Activated T-helper 9 cell treated with anti-CD3 and anti-CD28 coated beads, Interleukin-2, amount 50 U/mL, for 16 hours (primary cell): ENCODE measurements around the gene AKAP5.

ENCODE experiments used
- DNase-seq: peaks from one replicate; pipeline ENCODE4 v3.0.0-alpha.2; 2020; ENCODE audit warnings: low read depth

AKAP5 gene

GRCh38 chr14:64465191-64465822, at the start of gene AKAP5:
Gene AKAP5, plus strand, starts transcription at chr14:64465499. Its CDS starts 2,896 bp downstream, at chr14:64468395.
- DNase-seq: peak; percentile 56

- no peak for DNase-seq
These were observed 48.9 kb upstream of the AKAP5 start for GRCh38 chr14:64416348-64416932.

- no peak for DNase-seq
These were observed 48.1 kb upstream of the AKAP5 start for GRCh38 chr14:64417055-64417770.

GRCh38 chr14:64417771-64418125, 47.6 kb upstream of the AKAP5 start:
- no peak for DNase-seq

GRCh38 chr14:64419003-64419402, 46.3 kb upstream of the AKAP5 start:
- no peak for DNase-seq

GRCh38 chr14:64421166-64421565, 44.1 kb upstream of the AKAP5 start:
- no peak for DNase-seq

- no peak for DNase-seq
These were observed 43.3 kb upstream of the AKAP5 start for GRCh38 chr14:64422005-64422404.

GRCh38 chr14:64422756-64423155, 42.5 kb upstream of the AKAP5 start:
- no peak for DNase-seq

- DNase-seq: no peak
These were observed 41.3 kb upstream of the AKAP5 start for GRCh38 chr14:64423987-64424386.

GRCh38 chr14:64434528-64434927, 30.8 kb upstream of the AKAP5 start:
- no peak for DNase-seq

- DNase-seq: no peak
These were observed 27.0 kb upstream of the AKAP5 start for GRCh38 chr14:64438181-64438841.

- no peak for DNase-seq
These were observed 26.2 kb upstream of the AKAP5 start for GRCh38 chr14:64439141-64439540.

- no peak for DNase-seq
These were observed 24.8 kb upstream of the AKAP5 start for GRCh38 chr14:64440494-64440893.

GRCh38 chr14:64442300-64442988, 22.9 kb upstream of the AKAP5 start:
- DNase-seq: no peak

- DNase-seq: no peak
These were observed 21.2 kb upstream of the AKAP5 start for GRCh38 chr14:64444140-64444539.

GRCh38 chr14:64444984-64445845, 20.1 kb upstream of the AKAP5 start:
- DNase-seq: no peak

GRCh38 chr14:64447876-64448670, 17.2 kb upstream of the AKAP5 start:
- no peak for DNase-seq

- DNase-seq: no peak
These were observed 15.0 kb upstream of the AKAP5 start for GRCh38 chr14:64450255-64450654.

- DNase-seq: no peak
These were observed 10.6 kb upstream of the AKAP5 start for GRCh38 chr14:64454671-64455070.

GRCh38 chr14:64459405-64460136, 5.7 kb upstream of the AKAP5 start:
- no peak for DNase-seq
